ENCODE data around the gene NDUFB5. TPM values are rescaled to one million over a fixed set of nuclear protein-coding genes. Genes with fewer than 3 reads are reported as not detected.
A peak's percentile ranks its signal among the peaks of the same experiment; 100 is the strongest.

The NDUFB5 gene
- total and polyA plus RNA-seq, 2 experiments from 2014 or later = 90.8 to 126 TPM

- in situ Hi-C loops (cut with MboI) = no loop called here
These were observed 13.3 kb upstream of the NDUFB5 start for GRCh38 chr3:179591313-179591712.

GRCh38 chr3:179599531-179599930 is 5.1 kb upstream of the NDUFB5 start:
- no peak overlapping the region for H3K4me3 ChIP-seq
- peaks cover 65% of the 10 kb centered on the region for H3K36me3 ChIP-seq (ENCODE audit: low read depth)
- 85% methylated on average over 4 of the region's 4 CpGs for WGBS, 2 experiments (ENCODE audit: low coverage in 1 of 2, low lambda C conversion rate in 2 of 2, missing lambda C conversion rate in 2 of 2)
- H3K9me3 ChIP-seq (ENCODE audit: low read depth) = no peaks in the 10 kb centered on the region
- DNase-seq = peak; percentile 12
- in situ Hi-C loops (cut with MboI) = no loop called here
- H3F3A ChIP-seq (ENCODE audit: insufficient read depth) = no peaks in the 10 kb centered on the region
- TF ChIP-seq EZH2 (IDR thresholded peaks at IDR 0.05; ENCODE audit: insufficient read depth, poor library complexity, severe bottlenecking) = no peak
- no peak for TF ChIP-seq EZH2phosphoT487 (IDR thresholded peaks at IDR 0.05; ENCODE audit: insufficient read depth, low read depth)
- no peak overlapping the region for H2AFZ ChIP-seq
- no peaks in the 10 kb centered on the region for H4K20me1 ChIP-seq (ENCODE audit: insufficient read depth)
- H3K9ac ChIP-seq = no peak overlapping the region
- peaks cover 95% of the 10 kb centered on the region for H3K79me2 ChIP-seq (ENCODE audit: insufficient read depth)
- H3K27me3 ChIP-seq (replicated peaks; ENCODE audit: insufficient read depth) = no peaks in the 10 kb centered on the region
- H3K4me1 ChIP-seq (ENCODE audit: insufficient read depth) = peaks cover 8% of the 10 kb centered on the region
- H3K4me2 ChIP-seq (ENCODE audit: unreplicated experiment) = no peak overlapping the region
- no peak overlapping the region for H3K27ac ChIP-seq
- H3K9me2 ChIP-seq (ENCODE audit: insufficient read depth) = no peaks in the 10 kb centered on the region

More at GRCh38 chr3:179591313-179591712, 13.3 kb upstream of the NDUFB5 start:
- H3K27ac ChIP-seq = no peak overlapping the region
- peaks cover 15% of the 10 kb centered on the region for H3K79me2 ChIP-seq (ENCODE audit: insufficient read depth)
- H3K4me1 ChIP-seq (ENCODE audit: insufficient read depth) = no peaks in the 10 kb centered on the region
- no peak overlapping the region for H2AFZ ChIP-seq
- no peaks in the 10 kb centered on the region for H3K9me2 ChIP-seq (ENCODE audit: insufficient read depth)
- H4K20me1 ChIP-seq (ENCODE audit: insufficient read depth) = no peaks in the 10 kb centered on the region
- peaks cover 19% of the 10 kb centered on the region for H3F3A ChIP-seq (ENCODE audit: insufficient read depth)
- DNase-seq = no peak
- peaks cover 80% of the 10 kb centered on the region for H3K36me3 ChIP-seq (ENCODE audit: low read depth)
- H3K4me3 ChIP-seq = no peak overlapping the region
- no peak overlapping the region for H3K9ac ChIP-seq
- WGBS, 2 experiments (ENCODE audit: low coverage in 1 of 2, low lambda C conversion rate in 2 of 2, missing lambda C conversion rate in 2 of 2) = 98 to 100% methylated on average over 1 of the region's 1 CpG
- no peaks in the 10 kb centered on the region for H3K9me3 ChIP-seq (ENCODE audit: low read depth)
- H3K27me3 ChIP-seq (replicated peaks; ENCODE audit: insufficient read depth) = no peaks in the 10 kb centered on the region
- no peak for TF ChIP-seq EZH2phosphoT487 (IDR thresholded peaks at IDR 0.05; ENCODE audit: insufficient read depth, low read depth)
- no peak for TF ChIP-seq EZH2 (IDR thresholded peaks at IDR 0.05; ENCODE audit: insufficient read depth, poor library complexity, severe bottlenecking)
- H3K4me2 ChIP-seq (ENCODE audit: unreplicated experiment) = no peak overlapping the region

GRCh38 chr3:179603321-179603720 is 1.3 kb upstream of the NDUFB5 start:
- WGBS, 2 experiments (ENCODE audit: low coverage in 1 of 2, low lambda C conversion rate in 2 of 2, missing lambda C conversion rate in 2 of 2) = 33 to 39% methylated on average over 4 of the region's 4 CpGs
- Histone ChIP-seq H3K27ac (peak overlapping the region; percentile 92; the same call in 1 of the 2 replicates), H3K79me2 (ENCODE audit: insufficient read depth) (peaks cover 97% of the 10 kb centered on the region)

GRCh38 chr3:179603831-179604230 is 763 bp upstream of the NDUFB5 start:
- H3F3A ChIP-seq (ENCODE audit: insufficient read depth) = no peaks in the 10 kb centered on the region
- no peaks in the 10 kb centered on the region for H3K27me3 ChIP-seq (replicated peaks; ENCODE audit: insufficient read depth)
- H3K79me2 ChIP-seq (ENCODE audit: insufficient read depth) = peaks cover 97% of the 10 kb centered on the region
- no peaks in the 10 kb centered on the region for H3K9me3 ChIP-seq (ENCODE audit: low read depth)
- no peaks in the 10 kb centered on the region for H3K9me2 ChIP-seq (ENCODE audit: insufficient read depth)
- peak overlapping the region; percentile 98 for H2AFZ ChIP-seq
- peak overlapping the region; percentile 95 for H3K4me2 ChIP-seq (ENCODE audit: unreplicated experiment)
- no peak for TF ChIP-seq EZH2 (IDR thresholded peaks at IDR 0.05; ENCODE audit: insufficient read depth, poor library complexity, severe bottlenecking)
- no peak for TF ChIP-seq EZH2phosphoT487 (IDR thresholded peaks at IDR 0.05; ENCODE audit: insufficient read depth, low read depth)
- H3K27ac ChIP-seq = peak overlapping the region; percentile 92
- no peaks in the 10 kb centered on the region for H4K20me1 ChIP-seq (ENCODE audit: insufficient read depth)
- H3K4me3 ChIP-seq = peak overlapping the region; percentile 99
- in situ Hi-C loops (cut with MboI) = no loop called here
- H3K36me3 ChIP-seq (ENCODE audit: low read depth) = peaks cover 32% of the 10 kb centered on the region
- peak overlapping the region; percentile 98 for H3K9ac ChIP-seq
- WGBS, 2 experiments (ENCODE audit: low coverage in 1 of 2, low lambda C conversion rate in 2 of 2, missing lambda C conversion rate in 2 of 2) = 2% methylated on average over 3 of the region's 3 CpGs
- peaks cover 13% of the 10 kb centered on the region for H3K4me1 ChIP-seq (ENCODE audit: insufficient read depth)
- peak; percentile 53 for DNase-seq

More at GRCh38 chr3:179603321-179603720, 1.3 kb upstream of the NDUFB5 start:
- peak overlapping the region; percentile 98 for H3K9ac ChIP-seq
- in situ Hi-C loops (cut with MboI) = no loop called here
- no peaks in the 10 kb centered on the region for H3K9me3 ChIP-seq (ENCODE audit: low read depth)
- H3K36me3 ChIP-seq (ENCODE audit: low read depth) = peaks cover 36% of the 10 kb centered on the region
- no peaks in the 10 kb centered on the region for H3K9me2 ChIP-seq (ENCODE audit: insufficient read depth)
- peak; percentile 3 for DNase-seq
- H4K20me1 ChIP-seq (ENCODE audit: insufficient read depth) = no peaks in the 10 kb centered on the region
- peak overlapping the region; percentile 95 for H3K4me2 ChIP-seq (ENCODE audit: unreplicated experiment)
- no peak overlapping the region for H2AFZ ChIP-seq
- no peaks in the 10 kb centered on the region for H3F3A ChIP-seq (ENCODE audit: insufficient read depth)
- peaks cover 13% of the 10 kb centered on the region for H3K4me1 ChIP-seq (ENCODE audit: insufficient read depth)
- H3K4me3 ChIP-seq = peak overlapping the region; percentile 99
- no peaks in the 10 kb centered on the region for H3K27me3 ChIP-seq (replicated peaks; ENCODE audit: insufficient read depth)
- TF ChIP-seq EZH2 (IDR thresholded peaks at IDR 0.05; ENCODE audit: insufficient read depth, poor library complexity, severe bottlenecking) (no peak), EZH2phosphoT487 (IDR thresholded peaks at IDR 0.05; ENCODE audit: insufficient read depth, low read depth) (no peak)

Data from GM23248 (cell line).